Heart left ventricle (tissue), 13 donors: Measurements from ENCODE around the gene TNIK.

Experiments
- POLR2A ChIP-seq, 2 donors: fragments of 450-650 bp; IDR thresholded peaks; one replicate each; pipeline ENCODE4 v1.6.1; 2017; ENCODE audit warnings: antibody characterized with exemption in 2 of 2, mild to moderate bottlenecking in 2 of 2, moderate library complexity in 2 of 2
- TF ChIP-seq, protein P1 (sequence below), 12 donors: fragments of 200-600 bp; sonication (generic) in 4 of 12; IDR thresholded peaks; one replicate each; pipeline versions ENCODE4 v1.5.0 to v1.8.0; 2018 to 2022; ENCODE audit warnings: antibody characterized with exemption in 12 of 12, mild to moderate bottlenecking in 5 of 12
- donor health status: ischemic (EF 13 %, LVEDD 7.1; RV severe dilation, severe dysfunction).
- donor health status: DM: no; HTN: yes; CAD: no.
- donor health status: DM: no; HTN: no; CAD: no.
- donor health status: ischemic (EF 25% LVEDD 6.9; RV normal size, moderate dysfunction).
- donor health status: ischemic (EF 25% LVEDD 5.7; RV mildly dilated, moderate dysfunction).
- donor health status: ischemic (EF 35%, LVEDD 5.7; RV mildly dilated, moderate dysfunction).
- donor health status: nonischemic (EF 11% LVEDD 7.7; RV severe dilation, severe dysfunction).
- donor health status: DM: yes; HTN: yes; CAD: no.
- donor health status: PGD.
- donor health status: ischemic (EF 29% LVEDD 5.4; RV normal size, mild dysfunction).
- donor health status: nonischemic (EF 23%, LVEDD 6.1; RV moderate dilation, normal function).

GRCh38 chr3:171363202-171363601, 97.0 kb downstream of the TNIK start:
- TF ChIP-seq, protein P1, sequence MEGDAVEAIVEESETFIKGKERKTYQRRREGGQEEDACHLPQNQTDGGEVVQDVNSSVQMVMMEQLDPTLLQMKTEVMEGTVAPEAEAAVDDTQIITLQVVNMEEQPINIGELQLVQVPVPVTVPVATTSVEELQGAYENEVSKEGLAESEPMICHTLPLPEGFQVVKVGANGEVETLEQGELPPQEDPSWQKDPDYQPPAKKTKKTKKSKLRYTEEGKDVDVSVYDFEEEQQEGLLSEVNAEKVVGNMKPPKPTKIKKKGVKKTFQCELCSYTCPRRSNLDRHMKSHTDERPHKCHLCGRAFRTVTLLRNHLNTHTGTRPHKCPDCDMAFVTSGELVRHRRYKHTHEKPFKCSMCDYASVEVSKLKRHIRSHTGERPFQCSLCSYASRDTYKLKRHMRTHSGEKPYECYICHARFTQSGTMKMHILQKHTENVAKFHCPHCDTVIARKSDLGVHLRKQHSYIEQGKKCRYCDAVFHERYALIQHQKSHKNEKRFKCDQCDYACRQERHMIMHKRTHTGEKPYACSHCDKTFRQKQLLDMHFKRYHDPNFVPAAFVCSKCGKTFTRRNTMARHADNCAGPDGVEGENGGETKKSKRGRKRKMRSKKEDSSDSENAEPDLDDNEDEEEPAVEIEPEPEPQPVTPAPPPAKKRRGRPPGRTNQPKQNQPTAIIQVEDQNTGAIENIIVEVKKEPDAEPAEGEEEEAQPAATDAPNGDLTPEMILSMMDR (IDR thresholded peaks at IDR 0.05), result no peak
- TF ChIP-seq POLR2A (IDR thresholded peaks at IDR 0.05), result no peak
